Peyer's patch (tissue), 4 donors: ENCODE measurements around the gene CCDC85A.

ENCODE experiments used
- POLR2A ChIP-seq, 2 donors: fragments of 450-650 bp; IDR thresholded peaks; one replicate each; pipeline ENCODE4 v1.5.1; 2017; ENCODE audit warnings: antibody characterized with exemption in 2 of 2, mild to moderate bottlenecking in 2 of 2, moderate library complexity in 2 of 2
- TF ChIP-seq, protein P1 (sequence below), 6 experiments: fragments of 450-650 bp in 4 of 6; fragments of 200-600 bp in 2 of 6; sonication (generic) in 1 of 6; IDR thresholded peaks; one replicate each; pipeline ENCODE4 v1.5.1; 2017 to 2019; ENCODE audit warnings: antibody characterized with exemption in 6 of 6, mild to moderate bottlenecking in 3 of 6, moderate library complexity in 1 of 6

DNA sequence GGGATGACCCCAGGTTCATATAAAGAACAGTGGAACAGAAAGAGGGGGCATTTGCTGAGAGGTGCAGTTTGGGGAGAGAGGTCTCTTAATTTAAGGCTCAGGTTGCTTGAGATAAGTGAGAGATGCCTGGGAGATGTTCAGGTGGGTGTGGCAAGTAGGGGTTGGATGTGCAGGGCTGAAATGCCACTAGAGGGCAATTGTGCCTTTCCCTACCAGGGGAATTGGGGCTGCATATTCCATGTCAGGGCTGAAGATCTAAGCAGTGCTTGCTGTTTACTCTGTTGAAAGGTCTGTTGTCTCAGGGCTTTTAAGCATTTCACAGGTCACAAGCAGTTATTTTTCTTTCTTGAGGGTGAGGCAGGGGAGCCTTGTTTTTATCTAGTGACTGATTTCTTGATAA, 7.8 kb downstream of the CCDC85A start:
- no peak for TF ChIP-seq POLR2A (IDR thresholded peaks at IDR 0.05)
- TF ChIP-seq, protein P1, sequence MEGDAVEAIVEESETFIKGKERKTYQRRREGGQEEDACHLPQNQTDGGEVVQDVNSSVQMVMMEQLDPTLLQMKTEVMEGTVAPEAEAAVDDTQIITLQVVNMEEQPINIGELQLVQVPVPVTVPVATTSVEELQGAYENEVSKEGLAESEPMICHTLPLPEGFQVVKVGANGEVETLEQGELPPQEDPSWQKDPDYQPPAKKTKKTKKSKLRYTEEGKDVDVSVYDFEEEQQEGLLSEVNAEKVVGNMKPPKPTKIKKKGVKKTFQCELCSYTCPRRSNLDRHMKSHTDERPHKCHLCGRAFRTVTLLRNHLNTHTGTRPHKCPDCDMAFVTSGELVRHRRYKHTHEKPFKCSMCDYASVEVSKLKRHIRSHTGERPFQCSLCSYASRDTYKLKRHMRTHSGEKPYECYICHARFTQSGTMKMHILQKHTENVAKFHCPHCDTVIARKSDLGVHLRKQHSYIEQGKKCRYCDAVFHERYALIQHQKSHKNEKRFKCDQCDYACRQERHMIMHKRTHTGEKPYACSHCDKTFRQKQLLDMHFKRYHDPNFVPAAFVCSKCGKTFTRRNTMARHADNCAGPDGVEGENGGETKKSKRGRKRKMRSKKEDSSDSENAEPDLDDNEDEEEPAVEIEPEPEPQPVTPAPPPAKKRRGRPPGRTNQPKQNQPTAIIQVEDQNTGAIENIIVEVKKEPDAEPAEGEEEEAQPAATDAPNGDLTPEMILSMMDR (IDR thresholded peaks at IDR 0.05) = peak in 4 of 6 experiments; percentile 9 to 35 (median 26)
